Urinary bladder (tissue), 4 donors: Measurements from ENCODE around the gene MROH8. TPM values are rescaled to one million over a fixed set of nuclear protein-coding genes. Genes with fewer than 3 reads are reported as not detected.
"Not testable (repeated sequence)": the region's sequence is repeated elsewhere in the genome, so short reads cannot be mapped to it uniquely, and the experiment has no call there.

Experiments used
- DNase-seq: peaks from one replicate; pipeline ENCODE4 v3.0.0-alpha.2; 2015; ENCODE audit errors: extremely low spot score
- H3K27ac ChIP-seq: one replicate; pipeline ENCODE4 v1.5.1; 2013; ENCODE audit warnings: low read depth, mild to moderate bottlenecking, moderate library complexity
- H3K36me3 ChIP-seq: one replicate; pipeline ENCODE4 v1.6.1; 2013; ENCODE audit warnings: mild to moderate bottlenecking, moderate library complexity; ENCODE audit not compliant: insufficient read depth
- H3K4me1 ChIP-seq: one replicate; pipeline ENCODE4 v1.6.1; 2013; ENCODE audit warnings: mild to moderate bottlenecking, moderate library complexity; ENCODE audit not compliant: insufficient read depth
- H3K4me3 ChIP-seq: one replicate; pipeline ENCODE4 v1.5.1; 2013; ENCODE audit warnings: low read depth, low read length
- WGBS: extraction: QIAGEN DNeasy Blood & Tissue Kit; methylation state at CpG from one replicate; pipeline ENCODE4 v1.1.7; 2013; 5-methylcytosine and 5-hydroxymethylcytosine counted together
- polyA plus RNA-seq: library from polyadenylated mRNA; stranded (reverse); fragments of 200-250 nt; gene quantifications from one replicate; pipeline ENCODE4 v1.2.3, GENCODE V29; 2013
- total RNA-seq: library from RNA; depleted of rRNA; stranded (reverse); fragments of >200 nt; gene quantifications from one replicate; pipeline ENCODE4 v1.2.3, GENCODE V29; 2014
- donor health status: healthy with polysubstance abuse.
- donor health status: healthy.

The MROH8 gene
- total and polyA plus RNA-seq, 2 donors: 1.8 to 6.3 TPM

DNA sequence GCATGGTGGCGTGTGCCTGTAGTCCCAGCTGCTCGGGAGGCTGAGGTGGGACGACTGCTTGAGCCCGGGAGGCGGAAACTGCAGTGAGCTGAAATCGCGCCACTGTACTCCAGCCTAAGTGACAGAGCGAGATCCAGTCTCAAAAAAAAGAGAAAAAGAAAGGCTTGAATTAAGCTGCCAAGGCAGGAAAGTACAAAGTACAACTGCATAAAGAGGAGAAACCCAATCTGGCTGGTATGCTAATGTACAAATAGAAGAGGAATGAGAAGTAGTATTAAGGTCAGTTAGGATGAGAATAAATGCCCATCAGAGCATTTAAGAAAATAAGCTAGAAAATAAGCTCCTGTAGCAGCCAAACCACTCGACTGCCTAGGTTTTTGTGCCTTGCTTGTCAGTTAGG lies 23.4 kb downstream of the MROH8 start:
- 93% methylated on average over 9 of the region's 9 CpGs for WGBS
- no peak for DNase-seq
- Histone ChIP-seq H3K36me3 (no peaks in the 10 kb centered on the region), H3K4me3 (no peak overlapping the region), H3K4me1 (no peaks in the 10 kb centered on the region), H3K27ac (no peak overlapping the region)

DNA sequence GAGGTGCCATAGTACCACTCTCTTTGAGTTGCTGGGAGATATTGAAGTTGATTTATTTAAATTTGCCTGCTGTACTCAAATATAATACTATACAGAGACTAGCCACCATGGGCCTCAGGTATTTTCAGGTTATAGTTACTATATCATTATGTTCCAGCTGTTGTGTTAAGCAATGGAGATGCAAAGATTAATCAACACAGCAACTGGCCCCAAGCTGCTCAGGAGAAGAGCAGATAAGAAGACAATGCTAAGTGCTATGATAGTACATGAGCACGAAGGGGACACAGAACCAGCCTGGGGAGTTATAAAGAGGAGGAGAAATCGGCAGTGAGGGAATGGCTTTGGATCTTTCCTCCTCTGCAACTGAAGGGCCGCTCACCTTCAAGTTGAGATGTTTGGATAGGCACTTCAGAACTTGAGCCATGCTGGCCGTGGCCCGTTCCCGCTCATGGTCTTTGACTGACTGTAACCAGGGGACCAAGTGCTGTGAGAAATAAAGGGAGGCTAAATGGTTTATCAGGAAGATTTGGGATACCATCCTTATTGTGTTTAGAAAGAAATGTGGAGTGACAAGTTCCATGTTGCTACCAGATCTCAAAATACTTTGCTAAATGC lies 24.6 kb downstream of the MROH8 start:
- no peak for DNase-seq
- H3K27ac ChIP-seq: no peak overlapping the region
- no peaks in the 10 kb centered on the region for H3K36me3 ChIP-seq
- H3K4me3 ChIP-seq: no peak overlapping the region
- no peaks in the 10 kb centered on the region for H3K4me1 ChIP-seq
- 94% methylated on average over 6 of the region's 6 CpGs for WGBS

DNA sequence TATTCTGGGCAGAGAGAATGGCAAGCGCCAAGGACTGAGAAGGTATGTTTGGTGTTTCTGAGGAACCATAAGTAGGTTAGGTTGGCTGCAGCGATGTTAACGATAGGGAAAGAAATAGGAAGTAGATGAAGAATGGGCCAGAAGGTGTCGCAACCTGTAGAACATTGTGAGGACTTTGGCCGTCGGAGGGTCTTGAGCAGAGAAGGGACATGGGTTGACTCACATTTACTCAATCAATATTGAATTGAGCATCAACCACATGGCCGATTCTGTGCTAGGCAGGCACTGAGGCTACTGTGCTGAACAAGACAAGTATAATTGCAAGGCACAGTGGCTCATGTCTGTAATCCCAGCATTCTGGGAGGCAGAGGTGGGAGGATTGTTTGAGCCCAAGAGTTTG lies 27.1 kb downstream of the MROH8 start:
- Histone ChIP-seq H3K36me3 (no peaks in the 10 kb centered on the region), H3K27ac (no peak overlapping the region), H3K4me1 (no peaks in the 10 kb centered on the region), H3K4me3 (no peak overlapping the region)
- no peak for DNase-seq
- 96% methylated on average over 7 of the region's 7 CpGs for WGBS

DNA sequence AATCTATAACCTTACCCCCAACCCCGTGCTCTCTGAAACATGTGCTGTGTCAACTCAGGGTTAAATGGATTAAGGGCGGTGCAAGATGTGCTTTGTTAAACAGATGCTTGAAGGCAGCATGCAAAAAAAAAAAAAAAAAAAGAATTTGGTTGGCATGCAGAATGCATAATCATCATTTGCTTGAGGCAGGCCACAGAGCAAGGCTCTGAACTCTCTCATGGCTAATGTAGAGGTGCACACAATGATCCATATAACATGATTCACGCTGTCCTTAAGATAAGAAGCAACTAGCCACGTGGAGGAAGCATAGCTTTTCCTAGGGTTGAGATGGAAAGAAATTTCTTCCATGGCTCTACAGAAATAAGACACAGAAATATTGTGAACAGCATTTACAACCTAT lies 27.8 kb downstream of the MROH8 start:
- Histone ChIP-seq H3K36me3 (no peaks in the 10 kb centered on the region), H3K4me3 (no peak overlapping the region), H3K27ac (no peak overlapping the region), H3K4me1 (no peaks in the 10 kb centered on the region)
- DNase-seq: no peak
- 82% methylated on average over 3 of the region's 4 CpGs for WGBS

- 98% methylated on average over 33 of the region's 33 CpGs for WGBS
- H3K36me3 ChIP-seq, H3K4me1 ChIP-seq, DNase-seq, H3K27ac ChIP-seq, H3K4me3 ChIP-seq: not testable (repeated sequence)
Measured at GRCh38 chr20:37150864-37151263, 28.5 kb downstream of the MROH8 start.

GRCh38 chr20:37147250-37147649 lies 32.1 kb downstream of the MROH8 start:
- no peak overlapping the region for H3K4me3 ChIP-seq
- 96% methylated on average over 6 of the region's 6 CpGs for WGBS
- H3K36me3 ChIP-seq: no peaks in the 10 kb centered on the region
- DNase-seq: no peak
- no peaks in the 10 kb centered on the region for H3K4me1 ChIP-seq
- H3K27ac ChIP-seq: no peak overlapping the region

- no peaks in the 10 kb centered on the region for H3K4me1 ChIP-seq
- WGBS: 93% methylated on average over 8 of the region's 8 CpGs
- no peak for DNase-seq
- no peak overlapping the region for H3K27ac ChIP-seq
- no peaks in the 10 kb centered on the region for H3K36me3 ChIP-seq
- H3K4me3 ChIP-seq: no peak overlapping the region
Measured at GRCh38 chr20:37144856-37145404, 34.4 kb downstream of the MROH8 start.

- H3K27ac ChIP-seq: no peak overlapping the region
- no peak overlapping the region for H3K4me3 ChIP-seq
- no peaks in the 10 kb centered on the region for H3K36me3 ChIP-seq
- H3K4me1 ChIP-seq: no peaks in the 10 kb centered on the region
- WGBS: 67% methylated on average over 3 of the region's 3 CpGs
- DNase-seq: no peak
Measured at GRCh38 chr20:37142708-37143107, 36.6 kb downstream of the MROH8 start.

GRCh38 chr20:37137547-37137946 lies 41.8 kb downstream of the MROH8 start:
- Histone ChIP-seq H3K4me1 (no peaks in the 10 kb centered on the region), H3K27ac (no peak overlapping the region), H3K4me3 (no peak overlapping the region), H3K36me3 (no peaks in the 10 kb centered on the region)
- WGBS: 77% methylated on average over 4 of the region's 4 CpGs
- DNase-seq: no peak

GRCh38 chr20:37133952-37134351 lies 45.4 kb downstream of the MROH8 start:
- DNase-seq: no peak
- no peaks in the 10 kb centered on the region for H3K4me1 ChIP-seq
- no peaks in the 10 kb centered on the region for H3K36me3 ChIP-seq
- WGBS: 86% methylated on average over 2 of the region's 2 CpGs
- H3K4me3 ChIP-seq: no peak overlapping the region
- H3K27ac ChIP-seq: no peak overlapping the region

- no peak for DNase-seq
- Histone ChIP-seq H3K27ac (no peak overlapping the region), H3K36me3 (no peaks in the 10 kb centered on the region), H3K4me1 (no peaks in the 10 kb centered on the region), H3K4me3 (no peak overlapping the region)
- 76% methylated on average over 3 of the region's 3 CpGs for WGBS
Measured at GRCh38 chr20:37131486-37131885, 47.9 kb downstream of the MROH8 start.

DNA sequence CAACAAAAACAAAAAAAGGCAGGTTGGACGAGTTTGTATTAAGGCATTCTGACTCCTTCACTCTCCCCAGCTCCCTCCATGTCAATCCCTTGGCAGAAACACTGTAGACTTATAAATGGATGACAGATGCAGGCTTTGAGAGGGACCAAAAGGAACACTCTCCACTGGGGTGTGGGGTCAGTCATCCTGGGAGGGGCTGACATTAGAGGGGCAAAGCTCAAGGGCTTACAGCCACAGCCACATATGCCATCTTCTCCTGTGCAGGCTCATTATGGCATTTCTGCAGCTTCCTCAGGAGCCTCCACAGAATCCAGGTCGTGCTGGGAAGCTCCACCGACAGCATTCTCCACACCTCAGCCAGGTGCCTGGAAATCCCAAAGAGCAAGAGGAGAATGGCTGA lies 50.5 kb downstream of the MROH8 start:
- no peak for DNase-seq
- Histone ChIP-seq H3K4me3 (no peak overlapping the region), H3K27ac (no peak overlapping the region), H3K36me3 (no peaks in the 10 kb centered on the region), H3K4me1 (no peaks in the 10 kb centered on the region)
- WGBS: 78% methylated on average over 3 of the region's 3 CpGs

GRCh38 chr20:37126290-37126689 lies 53.1 kb downstream of the MROH8 start:
- WGBS: 94% methylated on average over 20 of the region's 30 CpGs
- not testable (repeated sequence) for DNase-seq, H3K4me3 ChIP-seq

DNA sequence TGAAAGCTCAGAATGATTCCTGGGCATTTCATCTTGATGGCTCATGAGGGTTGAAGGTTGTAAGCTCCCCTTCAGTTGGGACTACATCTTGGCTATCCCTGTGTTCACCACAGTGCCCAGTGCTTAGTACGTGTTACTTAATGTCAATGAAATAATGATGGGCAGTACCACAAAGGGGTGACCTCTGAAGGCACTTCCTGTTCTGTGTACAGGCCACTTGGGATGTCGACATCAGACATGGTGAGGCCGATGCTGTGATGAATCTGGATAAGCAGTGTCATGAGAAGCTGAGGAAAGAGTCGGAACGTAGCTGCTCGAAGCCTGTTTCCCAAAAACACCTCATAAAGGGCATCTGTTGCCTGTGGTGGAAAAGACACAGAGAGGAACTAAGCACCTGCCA lies 55.9 kb downstream of the MROH8 start:
- no peak for DNase-seq
- WGBS: 79% methylated on average over 6 of the region's 6 CpGs

More at GRCh38 chr20:37126290-37126689, 53.1 kb downstream of the MROH8 start:
- H3K27ac ChIP-seq, H3K4me1 ChIP-seq, H3K36me3 ChIP-seq: not testable (repeated sequence)

DNA sequence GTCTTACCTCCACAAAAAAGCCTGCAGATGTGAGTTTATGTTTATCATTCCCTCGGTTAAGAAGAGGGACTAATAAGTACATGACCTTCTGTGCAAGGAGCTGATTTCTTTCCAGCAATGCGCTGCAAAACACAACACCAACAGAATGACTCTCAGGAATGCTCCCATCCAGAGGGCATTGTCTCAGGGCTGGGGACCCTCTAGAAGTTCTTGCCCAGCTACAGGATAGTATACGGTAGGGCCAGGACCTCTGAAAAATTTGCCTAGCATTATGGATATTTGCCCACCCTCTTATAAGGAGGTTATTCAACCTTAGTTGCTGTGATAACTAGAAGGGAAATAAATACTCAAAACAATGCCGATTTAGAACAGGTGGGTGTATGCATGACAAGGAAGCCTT lies 58.9 kb downstream of the MROH8 start:
- DNase-seq: no peak
- Histone ChIP-seq H3K4me3 (no peak overlapping the region), H3K4me1 (no peaks in the 10 kb centered on the region), H3K27ac (no peak overlapping the region), H3K36me3 (no peaks in the 10 kb centered on the region)
- 78% methylated on average over 4 of the region's 4 CpGs for WGBS

More for the DNA sequence above, 55.9 kb downstream of the MROH8 start:
- Histone ChIP-seq H3K36me3 (no peaks in the 10 kb centered on the region), H3K27ac (no peak overlapping the region), H3K4me3 (no peak overlapping the region), H3K4me1 (no peaks in the 10 kb centered on the region)
